COLO668 (cell line): ENCODE measurements around the gene CSGALNACT2.
"Not testable (repeated sequence)": the region's sequence is repeated elsewhere in the genome, so short reads cannot be mapped to it uniquely, and the experiment has no call there.

Source experiments
- DNase-seq: peaks from one replicate; lab custom pipeline; 2025; ENCODE audit not compliant: unreplicated experiment; lab: John Stamatoyannopoulos, UW

CSGALNACT2 gene

DNA sequence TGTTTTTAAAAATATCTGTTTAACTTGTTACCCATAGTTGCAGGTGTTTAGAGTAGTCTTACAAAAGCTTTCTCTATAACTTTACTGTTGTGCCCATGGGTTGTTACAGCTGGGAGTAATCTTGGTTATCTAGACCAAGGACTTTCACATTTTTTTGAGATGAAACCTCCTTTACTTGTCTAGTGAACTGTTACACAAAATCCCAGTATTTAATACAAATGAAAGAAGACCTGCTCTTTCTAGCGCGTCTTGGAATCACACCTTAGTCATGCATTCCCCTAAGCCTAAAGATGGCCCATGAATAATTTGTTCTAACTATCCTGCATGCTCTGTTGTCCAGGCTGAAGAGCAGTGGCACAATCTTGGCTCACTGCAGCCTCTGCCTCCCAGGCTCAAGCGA lies 38.0 kb downstream of the CSGALNACT2 start:
- DNase-seq, result no peak

- no peak for DNase-seq
These were observed 39.4 kb downstream of the CSGALNACT2 start for GRCh38 chr10:43177595-43177994.

GRCh38 chr10:43181146-43181545 lies 42.9 kb downstream of the CSGALNACT2 start:
- no peak for DNase-seq

DNA sequence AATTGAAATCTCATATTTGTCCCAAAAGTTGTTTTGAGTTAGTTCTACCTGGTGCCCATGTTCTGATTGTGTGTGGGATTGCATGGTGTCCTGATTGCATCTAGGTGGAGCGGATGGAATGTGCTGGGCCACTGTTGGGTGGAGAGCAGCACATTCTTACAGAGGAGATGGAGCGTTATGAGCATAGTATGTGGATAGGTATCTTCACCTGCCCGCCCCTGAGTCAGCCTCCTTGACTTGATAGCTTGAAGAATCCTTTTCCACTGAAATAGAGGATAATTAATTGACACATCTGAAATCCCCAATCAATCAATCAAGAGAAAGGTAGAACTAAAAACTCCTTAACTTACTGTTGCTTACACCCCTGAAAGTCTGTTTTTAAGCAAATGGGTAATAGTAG lies 45.5 kb downstream of the CSGALNACT2 start:
- not testable (repeated sequence) for DNase-seq

DNA sequence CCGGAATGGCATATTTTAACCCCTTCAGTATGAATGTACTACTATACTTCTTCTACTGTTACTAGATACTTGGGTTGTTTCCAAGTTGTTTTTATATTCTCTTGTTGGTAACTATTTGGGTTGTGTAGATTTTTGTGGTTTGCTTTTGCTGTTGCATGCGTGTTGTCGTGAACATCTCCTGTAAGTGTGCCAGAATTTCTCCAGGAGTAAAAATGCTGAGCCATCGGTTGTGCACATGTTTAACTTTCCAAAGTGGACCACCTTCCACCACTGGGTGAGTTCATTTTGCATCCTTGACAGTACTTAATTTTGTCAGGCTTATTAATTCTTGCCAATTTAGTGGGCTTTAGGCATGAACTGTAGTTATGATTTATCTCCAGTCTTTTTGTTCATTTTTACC lies 47.9 kb downstream of the CSGALNACT2 start:
- no peak for DNase-seq

GRCh38 chr10:43187213-43187612 lies 49.0 kb downstream of the CSGALNACT2 start:
- no peak for DNase-seq

GRCh38 chr10:43188702-43189101 lies 50.5 kb downstream of the CSGALNACT2 start:
- DNase-seq, result no peak

GRCh38 chr10:43190289-43190688 lies 52.0 kb downstream of the CSGALNACT2 start:
- no peak for DNase-seq

GRCh38 chr10:43190775-43191174 lies 52.5 kb downstream of the CSGALNACT2 start:
- DNase-seq, result no peak

GRCh38 chr10:43192884-43193283 lies 54.6 kb downstream of the CSGALNACT2 start:
- no peak for DNase-seq

DNA sequence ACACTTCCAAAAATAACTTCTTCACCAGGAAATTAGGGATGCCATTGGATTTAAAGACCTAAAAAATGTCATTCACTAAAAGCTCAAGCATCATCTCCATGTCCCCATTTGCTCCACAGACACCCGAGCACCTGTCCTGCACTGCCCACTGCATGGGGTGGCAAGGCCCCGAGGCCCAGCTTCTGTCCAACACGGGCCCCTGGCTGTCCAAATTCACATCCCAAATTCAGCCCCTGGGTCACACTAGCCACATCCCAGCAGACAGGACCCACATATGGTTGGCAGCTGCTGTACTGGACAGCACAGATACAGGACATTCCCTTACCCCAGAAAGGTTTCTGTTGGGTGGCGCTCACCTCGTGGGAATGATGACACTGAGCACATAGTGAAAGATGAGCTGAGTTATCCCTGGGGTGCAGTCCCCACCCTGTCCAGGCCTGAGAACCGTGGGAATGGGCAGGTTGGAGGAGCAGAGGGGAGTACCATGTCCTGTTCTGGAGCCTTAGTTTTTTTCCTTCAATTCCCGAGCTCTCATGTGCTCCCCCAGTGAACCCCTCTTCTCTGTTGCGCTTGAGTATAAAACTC lies 55.3 kb downstream of the CSGALNACT2 start:
- DNase-seq, result no peak

DNA sequence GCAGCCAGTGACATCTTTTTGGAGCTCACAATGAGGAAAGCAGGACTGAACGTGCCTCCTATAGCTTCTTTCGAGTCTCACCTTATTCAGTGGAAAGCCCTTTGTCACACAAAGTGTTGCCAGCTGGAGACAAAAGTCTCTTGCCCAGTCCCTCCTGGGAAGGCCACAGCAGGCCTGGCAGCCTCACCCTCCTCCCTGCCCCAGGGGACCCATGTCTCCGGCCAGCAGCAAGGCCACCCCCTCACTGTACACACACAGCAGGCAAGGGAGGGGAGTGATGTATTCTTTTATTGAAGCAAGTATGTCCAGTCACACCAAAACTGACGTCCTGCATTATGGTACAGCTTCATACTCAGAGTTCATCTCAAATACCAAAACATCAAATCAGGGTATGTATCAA lies 56.0 kb downstream of the CSGALNACT2 start:
- no peak for DNase-seq

DNA sequence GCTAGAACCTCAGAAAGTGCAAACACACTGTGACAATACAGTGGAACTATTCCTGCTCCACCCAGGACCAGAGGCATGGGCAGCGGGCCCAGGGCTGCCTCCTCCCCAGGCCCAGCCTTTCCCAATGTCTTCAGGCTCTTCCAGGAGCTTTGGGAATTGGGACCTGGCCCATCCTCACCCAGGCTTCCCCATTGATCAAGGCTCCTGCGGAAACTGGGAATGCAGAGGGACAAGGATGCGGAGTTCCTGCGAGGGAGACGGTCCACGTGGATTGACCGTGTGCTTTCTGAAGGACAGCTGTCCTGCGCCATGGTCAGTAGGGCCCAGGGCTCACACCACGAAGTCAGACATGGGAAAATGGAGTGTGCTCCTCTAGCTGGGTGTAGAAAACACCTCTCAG lies 56.6 kb downstream of the CSGALNACT2 start:
- no peak for DNase-seq

DNA sequence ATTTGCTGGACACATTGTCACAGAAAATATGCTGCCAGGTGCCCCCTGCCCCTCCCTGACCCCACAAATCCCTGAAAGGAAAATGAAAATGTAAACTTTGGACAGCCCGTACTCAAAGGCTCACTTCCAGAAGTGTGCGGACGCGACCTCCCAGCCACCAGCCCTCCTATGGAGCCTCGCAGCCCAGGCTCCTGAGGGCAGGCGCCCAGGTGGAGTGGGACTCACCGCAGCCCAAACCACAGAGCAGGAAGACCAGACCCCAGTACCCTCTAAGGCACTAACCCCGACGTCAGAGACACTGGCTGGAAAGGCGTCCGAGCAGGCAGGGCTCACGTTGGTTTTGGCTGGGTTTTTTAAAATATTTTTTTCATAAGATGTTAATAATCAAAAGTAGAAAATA lies 57.3 kb downstream of the CSGALNACT2 start:
- DNase-seq, result no peak

DNA sequence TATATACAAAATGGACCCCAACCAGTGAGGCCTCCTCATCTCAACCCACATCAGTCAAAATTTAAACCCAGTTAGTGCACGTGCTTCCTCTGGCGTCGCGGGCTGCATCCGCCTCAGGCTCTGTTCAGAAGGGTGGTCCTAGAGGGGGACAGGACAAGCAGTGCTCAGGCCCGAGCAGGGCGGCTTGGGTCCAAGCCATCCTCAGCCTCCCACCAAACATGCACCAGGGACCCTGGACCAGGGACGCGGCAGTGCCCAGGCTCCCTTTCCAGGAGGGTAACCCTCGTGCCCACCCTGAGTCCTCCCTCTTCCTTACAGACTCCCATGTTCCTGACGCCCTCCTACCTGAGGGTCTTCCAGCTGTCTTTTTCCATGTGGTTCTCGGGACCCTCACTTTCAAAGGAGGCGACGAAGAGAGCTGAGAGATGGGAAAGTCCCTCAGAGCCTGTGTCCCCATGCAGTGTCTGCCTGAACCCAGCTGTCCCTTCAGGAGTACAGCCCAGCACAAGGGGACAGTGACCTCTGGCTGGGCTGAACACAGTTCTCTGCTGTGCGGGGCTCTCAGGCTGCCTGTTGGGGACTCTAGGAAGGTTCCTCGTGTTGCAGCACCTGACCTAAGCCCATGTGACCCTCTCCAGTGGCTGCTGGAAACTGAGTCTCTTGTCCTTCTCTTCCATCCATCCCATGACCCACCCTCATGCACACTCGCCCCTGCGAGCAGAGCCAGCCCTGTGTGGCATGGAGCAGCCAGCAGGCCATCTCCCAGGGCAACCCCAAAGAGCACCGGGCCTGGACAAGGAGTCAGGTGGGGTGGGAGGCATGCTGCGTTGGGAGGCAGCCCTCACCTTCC lies 58.1 kb downstream of the CSGALNACT2 start:
- no peak for DNase-seq

- no peak for DNase-seq
These were observed 59.0 kb downstream of the CSGALNACT2 start for GRCh38 chr10:43196981-43197833.

DNA sequence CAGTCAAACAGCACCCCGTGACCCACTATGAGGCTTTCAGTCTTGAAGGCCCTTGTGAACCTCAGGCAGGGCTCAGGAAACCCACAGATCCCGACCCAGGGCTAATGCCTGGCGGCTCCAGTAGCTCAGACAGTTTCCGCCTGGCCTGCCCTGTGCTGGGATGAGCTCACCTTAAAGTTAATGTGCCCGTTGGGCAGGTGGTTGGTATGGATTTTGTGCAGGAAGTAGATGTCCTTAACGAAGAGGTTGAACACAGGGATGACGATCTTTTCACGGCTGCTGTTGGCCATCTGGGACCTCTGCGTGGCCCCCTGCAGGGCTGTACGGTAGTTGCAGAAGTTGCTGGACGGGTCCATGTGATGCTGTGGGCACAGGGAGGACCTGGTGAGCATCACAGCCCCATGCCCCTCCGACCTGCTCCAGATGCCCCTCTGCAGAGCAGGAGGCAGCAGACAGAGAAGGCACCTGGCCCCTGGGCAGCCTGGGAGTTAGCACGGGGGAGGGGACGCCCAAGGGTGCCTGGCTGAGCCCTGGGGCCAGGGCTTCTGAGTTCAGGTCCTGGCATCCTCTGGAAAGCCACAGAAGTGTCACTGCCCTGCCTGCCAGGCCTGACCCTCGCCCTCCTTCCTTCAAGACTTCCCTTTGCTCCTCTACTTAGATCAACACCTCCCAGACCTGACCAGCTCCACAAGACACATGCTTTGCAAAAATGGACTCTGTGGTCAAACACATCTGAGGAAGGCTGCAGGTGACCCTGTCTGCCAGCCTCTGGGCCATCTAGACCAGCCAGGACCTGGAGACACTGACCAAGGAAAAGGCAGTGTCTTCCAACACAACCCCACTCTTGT lies 59.8 kb downstream of the CSGALNACT2 start:
- DNase-seq, result peak; percentile 10

DNA sequence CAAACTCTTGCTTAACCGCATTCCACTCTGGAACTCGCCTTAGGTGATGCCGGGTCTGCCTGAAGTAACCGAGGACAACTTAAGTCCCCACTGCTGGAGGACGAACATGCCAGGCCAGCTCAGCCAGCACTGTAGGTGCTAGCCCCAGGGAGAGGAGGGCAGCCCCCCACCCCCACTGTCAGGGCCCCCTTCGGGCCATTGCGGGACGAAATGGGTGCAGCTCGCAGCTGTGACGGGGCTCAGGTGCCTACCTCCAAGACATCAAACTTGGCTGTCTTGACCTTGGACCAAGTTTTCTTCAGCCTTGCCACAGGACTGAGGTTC lies 60.4 kb downstream of the CSGALNACT2 start:
- no peak for DNase-seq

DNA sequence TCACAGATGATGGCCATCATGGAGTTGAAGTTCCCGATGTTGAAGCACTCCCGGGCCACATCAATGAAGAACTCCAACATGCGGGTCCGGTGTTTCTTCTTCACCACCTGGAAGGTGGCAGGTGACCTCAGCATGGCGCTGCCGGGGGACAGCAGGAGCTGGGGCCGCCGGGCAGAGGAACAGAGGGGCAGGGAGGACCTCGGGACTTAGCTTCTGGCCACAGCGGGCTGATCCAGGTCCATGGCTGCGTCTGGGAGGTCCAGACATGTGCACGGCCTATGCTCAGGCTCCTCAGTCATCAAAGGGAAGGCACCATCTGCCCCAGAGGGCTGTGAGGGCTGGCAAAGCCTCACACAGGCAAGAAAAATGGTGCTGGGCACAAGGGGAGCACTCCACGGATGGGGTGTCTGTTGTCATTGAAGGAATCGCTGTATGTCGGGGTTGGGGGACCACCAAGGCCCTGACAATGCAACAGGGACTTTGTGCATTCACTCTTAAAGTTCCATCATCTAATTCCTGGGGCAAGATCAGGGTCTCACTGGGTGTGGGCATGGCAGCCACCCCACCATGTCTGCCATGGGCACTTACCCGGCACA lies 60.9 kb downstream of the CSGALNACT2 start:
- DNase-seq, result no peak

DNA sequence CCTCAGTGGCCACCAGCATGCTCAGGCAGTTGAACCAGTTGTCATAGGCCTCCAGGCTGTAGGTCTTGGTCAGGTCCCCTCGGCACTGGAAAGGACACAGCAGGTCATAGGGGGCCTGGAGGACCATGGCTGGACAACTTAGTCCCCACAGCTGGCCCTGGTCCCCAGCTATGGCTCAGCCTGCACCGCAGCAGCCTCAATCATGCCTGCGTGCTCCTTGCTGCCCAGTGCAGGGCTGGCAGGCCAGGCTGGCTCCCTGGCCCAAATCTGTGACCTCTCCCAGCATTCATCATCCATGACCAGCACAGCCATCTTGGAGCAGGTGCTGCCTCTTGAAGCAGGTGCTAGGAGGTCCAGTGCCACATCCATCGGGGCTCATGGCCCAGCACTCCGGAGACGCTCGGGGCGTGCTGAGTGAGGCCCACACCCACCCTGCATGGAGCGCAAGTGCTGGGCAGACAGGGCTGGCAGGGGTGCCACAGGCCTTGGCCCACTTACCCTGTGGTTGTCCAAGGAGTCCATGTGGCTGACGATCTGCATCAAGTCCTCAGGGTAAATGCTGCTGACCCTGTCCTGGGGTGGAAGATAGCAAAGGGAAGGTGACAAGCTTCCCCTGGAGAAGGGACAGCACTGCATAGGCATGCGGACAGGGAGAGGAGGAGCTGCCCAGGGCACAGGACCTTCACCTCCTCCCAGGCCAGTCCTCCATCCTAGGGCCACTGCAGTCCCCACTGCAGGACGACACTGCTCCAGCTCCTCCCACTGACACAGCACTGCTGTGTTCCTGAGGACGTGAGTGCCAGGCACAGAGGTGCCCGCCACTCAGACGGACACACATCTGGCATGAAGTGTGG lies 61.7 kb downstream of the CSGALNACT2 start:
- DNase-seq, result no peak
